GM19035 (cell line): ENCODE measurements around the gene MRPL37.
"Not testable (repeated sequence)": the region's sequence is repeated elsewhere in the genome, so short reads cannot be mapped to it uniquely, and the experiment has no call there.

Experiments
- ATAC-seq: cut with Tn5 transposase; IDR thresholded peaks from one replicate; pipeline ENCODE4 v1.9.1; 2021; ENCODE audit not compliant: unreplicated experiment

The MRPL37 gene

GRCh38 chr1:54218883-54219687 lies 19.1 kb downstream of the MRPL37 start:
- ATAC-seq = no peak

- no peak for ATAC-seq
Observed at GRCh38 chr1:54219688-54220003, 19.7 kb downstream of the MRPL37 start.

GRCh38 chr1:54220004-54220811 lies 20.2 kb downstream of the MRPL37 start:
- no peak for ATAC-seq

- no peak for ATAC-seq
Observed at GRCh38 chr1:54221113-54221834, 21.3 kb downstream of the MRPL37 start.

- ATAC-seq = no peak
Observed at GRCh38 chr1:54221867-54222484, 22.0 kb downstream of the MRPL37 start.

- ATAC-seq = no peak
Observed at GRCh38 chr1:54222711-54223110, 22.7 kb downstream of the MRPL37 start.

DNA sequence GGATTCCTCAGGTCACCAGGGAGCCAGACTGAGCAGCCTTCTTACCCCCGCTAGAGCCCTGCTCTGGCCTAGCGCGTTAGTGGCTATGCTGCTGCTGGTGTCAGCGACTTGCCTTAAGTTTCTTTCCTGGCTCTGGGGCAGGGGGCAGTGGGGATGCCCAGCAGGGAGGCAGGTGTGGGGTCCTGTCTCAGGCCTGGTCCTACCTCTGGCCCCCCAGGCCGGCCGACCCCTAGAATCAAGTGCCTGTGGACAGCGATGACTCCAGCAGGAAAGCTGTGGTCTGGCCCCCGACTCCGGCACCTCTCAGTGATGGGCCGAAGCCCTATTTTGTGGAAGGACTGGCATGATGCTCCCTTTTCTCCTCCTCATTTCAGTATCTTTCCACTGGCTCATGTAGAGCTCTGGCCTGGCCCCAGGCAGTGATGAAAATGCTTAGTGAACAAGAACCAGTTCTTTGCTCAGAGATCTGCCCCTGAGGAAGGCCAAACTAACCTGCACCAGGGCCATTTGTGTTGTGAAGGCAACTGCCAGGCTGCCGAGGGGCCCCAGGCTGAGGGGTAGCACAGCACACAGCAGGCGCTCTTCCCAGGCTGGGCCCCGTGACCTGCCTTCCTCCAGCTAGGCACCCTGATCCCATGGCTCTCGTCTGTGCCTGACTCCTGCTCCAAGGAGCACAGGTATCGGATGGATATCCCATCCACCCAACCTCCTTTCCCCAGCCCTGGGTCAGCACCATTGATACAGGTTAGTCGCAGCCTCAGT lies 23.7 kb downstream of the MRPL37 start:
- no peak for ATAC-seq

GRCh38 chr1:54224233-54224632 lies 24.3 kb downstream of the MRPL37 start:
- no peak for ATAC-seq

DNA sequence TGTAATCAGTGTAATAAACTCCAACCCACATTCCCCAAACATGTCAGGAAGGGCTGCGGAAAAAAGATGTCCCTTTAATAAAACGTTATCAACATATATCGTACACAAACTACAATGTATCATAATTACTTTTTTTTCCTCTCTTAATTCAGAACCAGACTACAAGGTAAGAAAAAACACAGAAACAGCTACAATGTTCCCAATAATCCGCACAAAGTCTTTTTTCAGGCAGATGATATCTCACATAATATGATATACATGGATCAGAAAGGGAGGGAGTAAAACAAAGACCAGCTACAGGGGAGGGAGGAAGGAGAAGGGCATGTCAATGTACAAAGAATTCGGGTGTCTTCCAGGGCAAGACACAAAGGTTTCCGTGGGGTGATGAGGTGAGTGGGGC lies 25.4 kb downstream of the MRPL37 start:
- ATAC-seq = no peak

- ATAC-seq = no peak
Observed at GRCh38 chr1:54225986-54226559, 26.1 kb downstream of the MRPL37 start.

DNA sequence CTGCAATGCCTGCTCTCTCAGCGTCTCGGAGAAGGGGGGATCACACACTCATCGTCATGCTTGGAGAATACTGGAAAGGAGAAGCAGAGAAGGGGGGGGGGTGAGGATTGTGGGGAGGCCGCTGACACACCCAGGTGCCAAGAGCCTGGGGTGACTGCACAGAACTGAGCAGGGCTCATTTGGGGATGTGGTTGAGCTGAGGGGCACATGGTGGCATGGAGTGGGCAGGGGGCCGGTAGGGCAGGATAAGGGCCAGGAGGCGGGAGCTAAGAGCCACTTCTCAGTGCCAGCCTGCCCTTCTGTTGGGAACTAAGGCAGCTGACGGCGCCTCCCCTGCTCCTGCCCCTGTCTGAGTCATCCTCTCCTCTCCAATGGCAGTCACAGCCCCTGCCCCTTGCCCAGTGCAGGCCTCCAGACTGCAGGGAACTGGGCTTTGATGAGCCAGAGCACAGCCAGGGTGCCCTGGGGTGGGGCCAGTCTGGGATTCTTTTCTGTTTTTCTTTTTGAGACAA lies 27.2 kb downstream of the MRPL37 start:
- ATAC-seq = no peak

GRCh38 chr1:54227891-54228310 lies 27.9 kb downstream of the MRPL37 start:
- ATAC-seq = no peak

GRCh38 chr1:54228638-54229079 lies 28.7 kb downstream of the MRPL37 start:
- no peak for ATAC-seq

GRCh38 chr1:54229281-54229891 lies 29.4 kb downstream of the MRPL37 start:
- no peak for ATAC-seq

- ATAC-seq = no peak
Observed at GRCh38 chr1:54230507-54231339, 30.8 kb downstream of the MRPL37 start.

GRCh38 chr1:54233196-54233595 lies 33.2 kb downstream of the MRPL37 start:
- not testable (repeated sequence) for ATAC-seq

GRCh38 chr1:54234284-54234683 lies 34.3 kb downstream of the MRPL37 start:
- ATAC-seq = no peak

DNA sequence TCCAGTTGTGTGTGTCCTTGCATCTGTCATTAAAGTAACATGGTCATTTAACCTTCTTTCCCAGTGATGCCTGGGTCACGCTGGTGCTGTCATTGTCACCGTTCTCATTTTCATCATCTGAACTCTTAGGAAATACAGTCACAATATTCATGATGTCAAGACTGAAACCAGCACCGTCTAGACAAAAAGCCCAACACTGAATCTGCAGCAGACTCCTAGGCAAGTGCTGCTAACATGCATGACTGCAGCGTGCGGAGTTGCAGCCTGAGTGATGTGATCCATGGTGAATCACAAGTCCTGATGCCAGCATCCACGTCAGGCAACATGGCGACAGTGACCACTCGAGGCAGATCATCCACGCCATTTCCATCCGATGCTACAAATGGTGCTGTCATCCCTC lies 37.6 kb downstream of the MRPL37 start:
- ATAC-seq = no peak
